ENCODE results near the gene STH. TPM values are rescaled to one million over a fixed set of nuclear protein-coding genes. Genes with fewer than 3 reads are reported as not detected.
"Not testable (repeated sequence)": the region's sequence is repeated elsewhere in the genome, so short reads cannot be mapped to it uniquely, and the experiment has no call there.

The STH gene
- total and polyA plus RNA-seq, 12 donors = not detected

DNA sequence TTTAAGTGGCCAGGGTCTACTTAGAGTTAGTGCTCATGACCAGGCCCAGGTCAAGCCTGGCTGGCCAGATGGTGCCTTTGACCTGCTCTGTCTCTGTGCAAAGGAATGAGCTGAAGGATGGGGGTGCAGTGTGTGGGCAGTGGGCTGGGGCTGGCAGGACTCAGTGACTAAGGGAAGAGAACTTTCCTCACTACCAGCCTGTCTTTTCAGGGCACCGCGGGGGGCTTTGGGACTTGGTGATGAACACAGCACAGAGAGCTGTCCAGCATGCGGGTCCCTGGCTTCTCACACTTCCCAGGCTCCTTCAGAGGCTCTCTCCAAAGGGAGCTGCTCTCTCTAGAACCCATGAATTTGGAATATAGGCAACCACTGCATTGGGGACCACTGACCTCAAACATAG, 43.0 kb upstream of the STH start:
- H3K4me1 ChIP-seq (replicated peaks in 1 of 2) = no peaks in the 10 kb centered on the region
- H3K4me3 ChIP-seq = no peak overlapping the region
- no peak overlapping the region for H3K27ac ChIP-seq
- DNase-seq = no peak
- no peaks in the 10 kb centered on the region for H3K36me3 ChIP-seq (replicated peaks in 1 of 2)
- peaks cover 4% of the 10 kb centered on the region for H3K27me3 ChIP-seq
- intact Hi-C loops (cut with DNase I) = no loop called here
- WGBS, 4 donors = 86 to 94% (median 90%) methylated on average over 3 of the region's 3 CpGs
- no peak for TF ChIP-seq POLR2A (IDR thresholded peaks at IDR 0.05)
- TF ChIP-seq, protein P1, sequence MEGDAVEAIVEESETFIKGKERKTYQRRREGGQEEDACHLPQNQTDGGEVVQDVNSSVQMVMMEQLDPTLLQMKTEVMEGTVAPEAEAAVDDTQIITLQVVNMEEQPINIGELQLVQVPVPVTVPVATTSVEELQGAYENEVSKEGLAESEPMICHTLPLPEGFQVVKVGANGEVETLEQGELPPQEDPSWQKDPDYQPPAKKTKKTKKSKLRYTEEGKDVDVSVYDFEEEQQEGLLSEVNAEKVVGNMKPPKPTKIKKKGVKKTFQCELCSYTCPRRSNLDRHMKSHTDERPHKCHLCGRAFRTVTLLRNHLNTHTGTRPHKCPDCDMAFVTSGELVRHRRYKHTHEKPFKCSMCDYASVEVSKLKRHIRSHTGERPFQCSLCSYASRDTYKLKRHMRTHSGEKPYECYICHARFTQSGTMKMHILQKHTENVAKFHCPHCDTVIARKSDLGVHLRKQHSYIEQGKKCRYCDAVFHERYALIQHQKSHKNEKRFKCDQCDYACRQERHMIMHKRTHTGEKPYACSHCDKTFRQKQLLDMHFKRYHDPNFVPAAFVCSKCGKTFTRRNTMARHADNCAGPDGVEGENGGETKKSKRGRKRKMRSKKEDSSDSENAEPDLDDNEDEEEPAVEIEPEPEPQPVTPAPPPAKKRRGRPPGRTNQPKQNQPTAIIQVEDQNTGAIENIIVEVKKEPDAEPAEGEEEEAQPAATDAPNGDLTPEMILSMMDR (IDR thresholded peaks at IDR 0.05) = no peak
- H3K9me3 ChIP-seq (replicated peaks in 1 of 3) = no peaks in the 10 kb centered on the region

DNA sequence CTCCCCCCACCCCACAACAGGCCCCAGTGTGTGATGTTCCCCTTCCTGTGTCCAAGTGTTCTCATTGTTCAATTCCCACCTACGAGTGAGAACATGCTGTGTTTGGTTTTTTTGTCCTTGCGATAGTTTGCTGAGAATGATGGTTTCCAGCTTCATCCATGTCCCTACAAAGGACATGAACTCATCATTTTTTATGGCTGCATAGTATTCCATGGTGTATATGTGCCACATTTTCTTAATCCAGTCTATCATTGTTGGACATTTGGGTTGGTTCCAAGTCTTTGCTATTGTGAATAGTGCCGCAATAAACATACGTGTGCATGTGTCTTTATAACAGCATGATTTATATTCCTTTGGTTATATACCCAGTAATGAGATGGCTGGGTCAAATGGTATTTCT, 42.3 kb upstream of the STH start:
- H3K27ac ChIP-seq; intact Hi-C loops (cut with DNase I); H3K4me3 ChIP-seq; H3K9me3 ChIP-seq (replicated peaks in 1 of 3); H3K4me1 ChIP-seq (replicated peaks in 1 of 2); H3K27me3 ChIP-seq; DNase-seq; H3K36me3 ChIP-seq (replicated peaks in 1 of 2): not testable (repeated sequence)
- WGBS, 4 donors = 94 to 97% (median 94%) methylated on average over 2 to 4 of the region's 4 CpGs

DNA sequence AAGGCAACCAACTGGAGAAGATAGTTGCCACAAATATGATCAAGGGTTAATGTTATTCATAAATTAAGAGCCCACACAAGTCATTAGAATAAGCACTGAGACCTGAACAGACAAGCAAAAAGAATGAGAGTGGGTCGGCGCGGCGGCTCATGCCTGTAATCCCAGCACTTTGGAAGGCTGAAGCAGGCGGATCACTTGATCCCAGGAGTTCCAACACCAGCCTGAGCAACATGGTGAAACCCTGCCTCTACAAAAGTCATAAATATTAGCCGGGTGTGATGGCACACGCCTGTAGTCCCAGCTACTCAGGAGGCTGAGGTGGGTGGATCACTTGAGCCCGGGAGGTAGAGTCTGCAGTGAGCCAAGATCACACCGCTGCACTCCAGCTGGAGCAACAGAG, 40.7 kb upstream of the STH start:
- no peak overlapping the region for H3K4me3 ChIP-seq
- H3K9me3 ChIP-seq (replicated peaks in 1 of 3) = no peaks in the 10 kb centered on the region
- 89 to 97% (median 93%) methylated on average over 9 of the region's 9 CpGs for WGBS, 4 donors
- no peak overlapping the region for H3K27ac ChIP-seq
- H3K4me1 ChIP-seq (replicated peaks in 1 of 2) = no peaks in the 10 kb centered on the region
- TF ChIP-seq, protein P1 (IDR thresholded peaks at IDR 0.05) = no peak
- TF ChIP-seq POLR2A (IDR thresholded peaks at IDR 0.05) = no peak
- no peaks in the 10 kb centered on the region for H3K27me3 ChIP-seq
- DNase-seq = no peak
- no peaks in the 10 kb centered on the region for H3K36me3 ChIP-seq (replicated peaks in 1 of 2)
- intact Hi-C loops (cut with DNase I) = no loop called here

DNA sequence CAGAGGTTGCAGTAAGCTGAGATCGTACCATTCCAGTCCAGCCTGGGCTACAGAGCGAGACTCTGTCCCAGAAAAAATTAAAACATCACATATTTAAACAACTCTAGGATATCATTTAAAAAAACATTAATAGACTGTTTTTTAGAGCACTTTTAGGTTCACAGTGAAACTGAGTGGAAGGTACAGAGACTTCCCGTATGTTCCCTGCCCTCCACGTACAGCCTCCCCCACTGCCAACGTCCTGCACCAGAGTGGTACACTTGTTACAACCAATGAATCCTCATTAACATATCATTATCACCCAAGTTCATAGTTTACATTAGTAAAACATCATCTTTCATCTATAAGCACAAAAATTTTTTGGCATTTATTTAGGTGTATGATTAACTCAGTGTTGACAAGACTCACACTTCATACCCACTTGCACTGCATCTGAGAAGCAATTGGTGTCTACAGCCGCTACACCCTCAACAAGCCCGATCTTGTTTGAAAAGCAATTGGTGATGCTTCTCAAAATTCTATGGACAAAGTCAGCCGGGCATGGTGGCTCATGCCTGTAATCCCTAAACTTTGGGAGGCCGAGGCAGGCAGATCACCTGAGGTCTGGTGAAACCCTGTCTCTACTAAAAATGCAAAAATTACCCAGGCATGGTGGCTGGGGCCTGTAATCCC, 39.9 kb upstream of the STH start:
- H3K4me3 ChIP-seq = no peak overlapping the region
- H3K9me3 ChIP-seq (replicated peaks in 1 of 3) = no peaks in the 10 kb centered on the region
- H3K27ac ChIP-seq = no peak overlapping the region
- DNase-seq = no peak
- intact Hi-C loops (cut with DNase I) = no loop called here
- no peak for TF ChIP-seq POLR2A (IDR thresholded peaks at IDR 0.05)
- TF ChIP-seq, protein P1 (IDR thresholded peaks at IDR 0.05) = no peak
- H3K27me3 ChIP-seq = no peaks in the 10 kb centered on the region
- no peaks in the 10 kb centered on the region for H3K36me3 ChIP-seq (replicated peaks in 1 of 2)
- H3K4me1 ChIP-seq (replicated peaks in 1 of 2) = no peaks in the 10 kb centered on the region
- WGBS, 4 donors = 87 to 95% (median 91%) methylated on average over 9 of the region's 9 CpGs

DNA sequence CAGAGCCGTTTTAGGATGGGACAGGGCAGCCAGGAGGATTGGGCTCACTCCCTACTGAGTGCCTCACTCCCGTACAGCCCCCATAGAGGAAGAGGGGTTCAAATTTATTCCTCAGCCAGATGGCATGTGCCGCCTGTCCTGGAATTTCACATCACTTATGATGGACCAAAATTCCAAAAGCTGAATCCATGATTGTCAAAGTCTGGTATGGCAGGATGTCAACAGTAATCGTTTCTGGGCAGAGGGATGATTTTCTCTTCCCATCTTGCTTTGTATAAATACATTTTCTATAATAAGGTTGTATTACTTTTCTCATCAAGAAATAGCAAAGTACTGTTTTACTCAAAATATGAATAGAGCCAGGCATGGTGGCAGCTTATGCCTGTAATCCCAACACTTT, 38.7 kb upstream of the STH start:
- TF ChIP-seq, protein P1 (IDR thresholded peaks at IDR 0.05) = no peak
- TF ChIP-seq POLR2A (IDR thresholded peaks at IDR 0.05) = no peak
- Histone ChIP-seq H3K27me3 (no peaks in the 10 kb centered on the region), H3K4me1 (replicated peaks in 1 of 2) (no peaks in the 10 kb centered on the region), H3K4me3 (no peak overlapping the region), H3K36me3 (replicated peaks in 1 of 2) (no peaks in the 10 kb centered on the region), H3K27ac (no peak overlapping the region), H3K9me3 (replicated peaks in 1 of 3) (no peaks in the 10 kb centered on the region)
- DNase-seq = no peak
- intact Hi-C loops (cut with DNase I) = no loop called here
- WGBS, 4 donors = 63 to 82% (median 71%) methylated on average over 4 of the region's 4 CpGs

Data from adrenal gland (tissue), 12 donors.